TTC549 (cell line): ENCODE data around the gene TMEM51.

Experiments used
- FAIRE-seq: peaks from 2 replicates; lab custom pipeline; 2012; peaks lifted over from hg19 to GRCh38; lab: Jason Lieb, UNC

The TMEM51 gene

GRCh38 chr1:15246960-15247614, 93.5 kb downstream of the TMEM51 start, which contains the start of gene FHAD1:
Gene FHAD1, plus strand, starts transcription at chr1:15247223. Its CDS starts 4,562 bp downstream, at chr1:15251785.
- no peak for FAIRE-seq

- no peak for FAIRE-seq
Measured at GRCh38 chr1:15248216-15248615, 94.7 kb downstream of the TMEM51 start.

GRCh38 chr1:15249081-15249480, 95.5 kb downstream of the TMEM51 start:
- no peak for FAIRE-seq

GRCh38 chr1:15251857-15252835, 98.6 kb downstream of the TMEM51 start:
- FAIRE-seq: no peak

- FAIRE-seq: no peak
Measured at GRCh38 chr1:15254559-15254958, 101.0 kb downstream of the TMEM51 start.

GRCh38 chr1:15255582-15256149, 102.1 kb downstream of the TMEM51 start:
- FAIRE-seq: no peak

GRCh38 chr1:15256584-15256983, 103.0 kb downstream of the TMEM51 start:
- no peak for FAIRE-seq

- FAIRE-seq: no peak
Measured at GRCh38 chr1:15257309-15257708, 103.8 kb downstream of the TMEM51 start.

- FAIRE-seq: no peak
Measured at GRCh38 chr1:15258833-15259621, 105.5 kb downstream of the TMEM51 start.

- FAIRE-seq: no peak
Measured at GRCh38 chr1:15259622-15260007, 106.1 kb downstream of the TMEM51 start.

- no peak for FAIRE-seq
Measured at GRCh38 chr1:15260418-15261154, 107.0 kb downstream of the TMEM51 start.

GRCh38 chr1:15261155-15262002, 107.8 kb downstream of the TMEM51 start:
- FAIRE-seq: no peak

- FAIRE-seq: no peak
Measured at GRCh38 chr1:15262003-15262377, 108.4 kb downstream of the TMEM51 start.

- no peak for FAIRE-seq
Measured at GRCh38 chr1:15262706-15263105, 109.2 kb downstream of the TMEM51 start.

GRCh38 chr1:15264769-15265168, 111.2 kb downstream of the TMEM51 start:
- FAIRE-seq: no peak
